H1 (cell line): ENCODE results near the gene RHEX. TPM values are rescaled to one million over a fixed set of nuclear protein-coding genes. Genes with fewer than 3 reads are reported as not detected.

Experiments
- CTCF ChIA-PET: fragments of 300-600 bp; sonication (Branson Sonifier 250); formaldehyde crosslinking; loops from one replicate; lab custom pipeline; 2021; ENCODE audit not compliant: partially characterized antibody; lab: Charles Lee
- POLR2A ChIA-PET: fragments of 300-600 bp; sonication (Branson Sonifier 250); formaldehyde crosslinking; loops from one replicate; lab custom pipeline; 2021; ENCODE audit warnings: inconsistent platforms; ENCODE audit not compliant: partially characterized antibody; lab: Charles Lee
- DNase-seq, 2 experiments: peaks; one replicate each; pipeline versions ENCODE4 v3.0.0 to v3.0.0-alpha.2; 2010 to 2022; ENCODE audit warnings: low spot score in 2 of 2, low read depth in 1 of 2, mixed read lengths in 1 of 2
- FAIRE-seq: peaks from 2 replicates; lab custom pipeline; 2011; peaks lifted over from hg19 to GRCh38; lab: Jason Lieb, UNC
- H2AFZ ChIP-seq: 2 replicates; pipeline ENCODE4 v1.8.1; 2012; ENCODE audit warnings: low read length, inconsistent platforms
- H2AK5ac ChIP-seq: 2 replicates; pipeline ENCODE4 v1.6.1; 2013; ENCODE audit warnings: low read depth, low read length
- H2BK120ac ChIP-seq: replicated peaks from 2 replicates; pipeline ENCODE3; 2013; ENCODE audit warnings: low read depth, low read length, inconsistent platforms
- H2BK12ac ChIP-seq: 2 replicates; pipeline ENCODE4 v1.6.1; 2013; ENCODE audit warnings: low read depth, low read length
- H2BK15ac ChIP-seq: 2 replicates; pipeline ENCODE4 v1.6.1; 2013; ENCODE audit warnings: low read length
- H2BK20ac ChIP-seq: 2 replicates; pipeline ENCODE4 v1.6.1; 2013; ENCODE audit warnings: low read length
- H2BK5ac ChIP-seq: 2 replicates; pipeline ENCODE4 v1.6.1; 2013; ENCODE audit warnings: low read depth, low read length
- H3K14ac ChIP-seq: 2 replicates; pipeline ENCODE4 v1.6.1; 2013; ENCODE audit warnings: inconsistent platforms; ENCODE audit not compliant: insufficient read length
- H3K18ac ChIP-seq: 2 replicates; pipeline ENCODE4 v1.6.1; 2013; ENCODE audit warnings: low read length; ENCODE audit errors: extremely low read depth
- H3K23ac ChIP-seq: 2 replicates; pipeline ENCODE4 v1.6.1; 2013; ENCODE audit warnings: inconsistent platforms; ENCODE audit not compliant: insufficient read length
- H3K23me2 ChIP-seq: 2 replicates; pipeline ENCODE4 v1.6.1; 2013; ENCODE audit warnings: low read depth, low read length
- H3K27ac ChIP-seq: 2 replicates; pipeline ENCODE4 v1.6.1; 2011; ENCODE audit warnings: low read depth, low read length, inconsistent platforms
- H3K27me3 ChIP-seq, 4 experiments: replicated peaks in 1 of 4; 1 replicate in 1 of 4; 2 replicates in 3 of 4; pipeline versions ENCODE4 v1.6.1 to v1.8.1; 2011 to 2013; ENCODE audit warnings: low read length in 3 of 4, mild to moderate bottlenecking in 3 of 4, inconsistent platforms in 2 of 4, mixed read lengths in 2 of 4, moderate library complexity in 1 of 4; ENCODE audit not compliant: control insufficient read depth in 3 of 4, insufficient read depth in 3 of 4; ENCODE audit errors: extremely low read depth in 1 of 4
- H3K36me3 ChIP-seq, 4 experiments: 2 replicates each; pipeline versions ENCODE4 v1.6.1 to v1.8.1; 2011 to 2013; ENCODE audit warnings: mild to moderate bottlenecking in 4 of 4, low read length in 3 of 4, moderate library complexity in 2 of 4, control low read depth in 1 of 4, inconsistent platforms in 1 of 4; ENCODE audit not compliant: insufficient read depth in 4 of 4, control insufficient read depth in 2 of 4
- H3K4ac ChIP-seq: replicated peaks from 2 replicates; pipeline ENCODE3; 2013; ENCODE audit warnings: low read length, low read depth, mixed read lengths, inconsistent platforms; ENCODE audit not compliant: insufficient read length
- H3K4me1 ChIP-seq, 4 experiments: replicated peaks in 1 of 4; 1 replicate in 1 of 4; 2 replicates in 3 of 4; pipeline versions ENCODE4 v1.6.1 to v1.8.1; 2011 to 2013; ENCODE audit warnings: low read length in 3 of 4, inconsistent platforms in 2 of 4, mixed read lengths in 1 of 4; ENCODE audit not compliant: insufficient read depth in 4 of 4, control insufficient read depth in 3 of 4
- H3K4me2 ChIP-seq, 2 experiments: 2 replicates each; pipeline versions ENCODE4 v1.6.1 to v1.8.1; 2011 to 2013; ENCODE audit warnings: low read depth in 2 of 2, low read length in 2 of 2, control low read depth in 1 of 2, inconsistent platforms in 1 of 2, mild to moderate bottlenecking in 1 of 2; ENCODE audit not compliant: insufficient read depth in 1 of 2
- H3K4me3 ChIP-seq, 4 experiments: fragments of 200-600, 300-600 bp in 1 of 4; sonication (generic), shearing (Covaris generic), sonication (Bioruptor Twin) in 1 of 4; 2 replicates each; pipeline versions ENCODE4 v1.5.1 to v1.8.1; 2011 to 2016; ENCODE audit warnings: low read length in 4 of 4, low read depth in 3 of 4, control low read depth in 2 of 4, inconsistent platforms in 2 of 4, mild to moderate bottlenecking in 2 of 4, mixed read lengths in 1 of 4, moderate library complexity in 1 of 4; ENCODE audit not compliant: insufficient read depth in 2 of 4; ENCODE audit errors: extremely low read depth in 1 of 4
- H3K56ac ChIP-seq: replicated peaks from 2 replicates; pipeline ENCODE3; 2013; ENCODE audit warnings: low read depth, mild to moderate bottlenecking, mixed read lengths, low read length, inconsistent platforms; ENCODE audit not compliant: insufficient read length
- H3K79me1 ChIP-seq: 2 replicates; pipeline ENCODE4 v1.6.1; 2013; ENCODE audit warnings: low read depth, low read length, control low read depth
- H3K79me2 ChIP-seq, 2 experiments: 2 replicates each; pipeline versions ENCODE4 v1.6.1 to v1.8.1; 2012 to 2013; ENCODE audit warnings: low read length in 2 of 2, mild to moderate bottlenecking in 2 of 2, inconsistent platforms in 1 of 2; ENCODE audit not compliant: insufficient read depth in 2 of 2, control insufficient read depth in 1 of 2
- H3K9ac ChIP-seq, 4 experiments: replicated peaks in 1 of 4; 1 replicate in 1 of 4; 2 replicates in 3 of 4; pipeline versions ENCODE4 v1.6.1 to v1.8.1; 2011 to 2013; ENCODE audit warnings: low read depth in 3 of 4, low read length in 3 of 4, control low read depth in 2 of 4, mild to moderate bottlenecking in 2 of 4, moderate library complexity in 2 of 4, inconsistent platforms in 1 of 4; ENCODE audit errors: extremely low read depth in 1 of 4
- H3K9me3 ChIP-seq, 2 experiments: 2 replicates each; pipeline versions ENCODE4 v1.6.1 to v1.8.1; 2012 to 2013; ENCODE audit warnings: mild to moderate bottlenecking in 2 of 2, moderate library complexity in 2 of 2, control low read depth in 1 of 2, inconsistent platforms in 1 of 2, low read depth in 1 of 2, low read length in 1 of 2, mixed read lengths in 1 of 2; ENCODE audit not compliant: insufficient read depth in 2 of 2
- H4K20me1 ChIP-seq, 2 experiments: replicated peaks in 1 of 2; 2 replicates each; pipeline versions ENCODE3 to v1.8.1; 2011 to 2013; ENCODE audit warnings: inconsistent platforms in 2 of 2, low read length in 2 of 2, mild to moderate bottlenecking in 1 of 2; ENCODE audit not compliant: insufficient read depth in 2 of 2, control insufficient read depth in 1 of 2
- H4K5ac ChIP-seq: 2 replicates; pipeline ENCODE4 v1.6.1; 2013; ENCODE audit warnings: low read length, low read depth, mixed read lengths, inconsistent platforms; ENCODE audit not compliant: insufficient read length
- H4K8ac ChIP-seq: 2 replicates; pipeline ENCODE4 v1.8.0; 2013; ENCODE audit warnings: mild to moderate bottlenecking, moderate library complexity, low read length, inconsistent platforms; ENCODE audit not compliant: insufficient read depth; ENCODE audit errors: extremely low read depth
- H4K91ac ChIP-seq: replicated peaks from 2 replicates; pipeline ENCODE3; 2013; ENCODE audit warnings: low read length, mixed read lengths, inconsistent platforms; ENCODE audit not compliant: insufficient read length
- POU5F1 ChIP-seq: IDR thresholded peaks from 2 replicates; pipeline ENCODE4 v1.6.1; 2011; ENCODE audit warnings: low read depth, mild to moderate bottlenecking, low read length, moderate library complexity
- RBBP5 ChIP-seq: IDR thresholded peaks from 2 replicates; pipeline ENCODE4 v1.7.1; 2012; ENCODE audit warnings: low read depth, mild to moderate bottlenecking, inconsistent platforms, low read length, moderate library complexity, borderline replicate concordance
- TAF7 ChIP-seq: optimal IDR thresholded peaks from 2 replicates; pipeline ENCODE3; 2011; ENCODE audit warnings: low read depth, mild to moderate bottlenecking, inconsistent platforms, low read length, moderate library complexity, borderline replicate concordance
- WGBS, 2 experiments: shearing (Covaris generic) in 1 of 2; methylation state at CpG; one replicate each; pipeline versions ENCODE4 v1.1.6 to v1.1.7; 2013 to 2015; ENCODE audit warnings: low lambda C conversion rate in 2 of 2, mixed read lengths in 2 of 2, inconsistent platforms in 1 of 2, low coverage in 1 of 2, missing lambda C conversion rate in 1 of 2; ENCODE audit not compliant: insufficient replicate concordance in 2 of 2, insufficient coverage in 1 of 2, insufficient read length in 1 of 2; ENCODE audit errors: extremely low coverage in 1 of 2, missing lambda C conversion rate in 1 of 2; 5-methylcytosine and 5-hydroxymethylcytosine counted together
- polyA plus RNA-seq, 7 experiments: library from polyadenylated mRNA; depleted of rRNA in 3 of 7; stranded (reverse) in 5 of 7; unstranded in 2 of 7; fragments of >200 nt in 5 of 7; fragments of 200-250 nt in 2 of 7; gene quantifications; 1 replicate in 5 of 7; 2 replicates in 1 of 7; 4 replicates in 1 of 7; pipeline versions ENCODE4 v1.2.1 to v1.2.3, GENCODE V29; 2011 to 2013; ENCODE audit warnings: missing spikeins in 2 of 7, mixed read lengths in 2 of 7
- total RNA-seq: library from RNA; stranded (reverse); fragmentation: NEBNext Ultra II Directional; extraction: Animal tissue kit (Norgen Biotek cat#: 25700); gene quantifications from 2 replicates; pipeline ENCODE4 v1.2.1, GENCODE V29; 2021

RHEX gene
- total and polyA plus RNA-seq, 2 of the 8 experiments (the other 6 are each of a cell fraction or from before 2014, with no cell fraction given): not detected

GRCh38 chr1:206127336-206127735, 74.4 kb downstream of the RHEX start:
- H2BK20ac ChIP-seq: no peak overlapping the region

More at GRCh38 chr1:206127336-206127735, 74.4 kb downstream of the RHEX start:
- no peaks in the 10 kb centered on the region for H3K23me2 ChIP-seq
- no peaks in the 10 kb centered on the region for H3K79me1 ChIP-seq
- H3K4me1 ChIP-seq: no peaks in the 10 kb centered on the region
- H3K14ac ChIP-seq: no peak overlapping the region
- no peaks in the 10 kb centered on the region for H3K79me2 ChIP-seq
- DNase-seq (no peak), FAIRE-seq (no peak)
- no peak overlapping the region for H3K4ac ChIP-seq
- no peak overlapping the region for H3K23ac ChIP-seq
- ChIA-PET POLR2A (no interaction called here), CTCF (interaction anchor here (1.0 kb wide), 1 partner anchor 10 kb away, joined by 3 read pairs; no protein-coding TSS in a partner anchor)
- no peak overlapping the region for H3K18ac ChIP-seq
- no peaks in the 10 kb centered on the region for H4K20me1 ChIP-seq
- H3K56ac ChIP-seq: no peak overlapping the region
- H2AK5ac ChIP-seq: no peak overlapping the region
- no peak overlapping the region for H2AFZ ChIP-seq
- no peak overlapping the region for H3K27ac ChIP-seq
- H3K36me3 ChIP-seq: no peaks in the 10 kb centered on the region
- H4K8ac ChIP-seq: no peak overlapping the region
- no peak overlapping the region for H4K5ac ChIP-seq
- H3K9me3 ChIP-seq: no peaks in the 10 kb centered on the region
- 94% methylated on average over 7 of the region's 9 CpGs; no CpG with 5 or more reads in 1 of the 2 experiments for WGBS, 2 experiments
- no peak overlapping the region for H3K4me2 ChIP-seq
- no peak overlapping the region for H2BK12ac ChIP-seq
- H4K91ac ChIP-seq: no peak overlapping the region
- no peak overlapping the region for H3K9ac ChIP-seq
- H2BK120ac ChIP-seq: no peak overlapping the region
- no peak overlapping the region for H2BK5ac ChIP-seq
- no peak for TF ChIP-seq POU5F1
- no peak for TF ChIP-seq TAF7
- TF ChIP-seq RBBP5: no peak
- no peak overlapping the region for H2BK15ac ChIP-seq
- no peaks in the 10 kb centered on the region for H3K27me3 ChIP-seq
- H3K4me3 ChIP-seq: no peak overlapping the region
